MCF 10A (cell line): Measurements from ENCODE around the gene MARCO. TPM values are rescaled to one million over a fixed set of nuclear protein-coding genes. Genes with fewer than 3 reads are reported as not detected.
"Not testable (repeated sequence)": the region's sequence is repeated elsewhere in the genome, so short reads cannot be mapped to it uniquely, and the experiment has no call there.

Source experiments
- BruUV-seq: library from RNA; stranded (reverse); fragments of 400-500 nt; replicated peaks from 2 replicates; lab custom pipeline; 2021; lab: Mats Ljungman, UMichigan
- CTCF ChIA-PET: fragments of 300-600 bp; sonication (Branson Sonifier 250); formaldehyde crosslinking; extraction: SDS; loops from one replicate; lab custom pipeline; 2021; ENCODE audit warnings: antibody characterized with exemption, inconsistent platforms; lab: Yijun Ruan, JAX
- POLR2A ChIA-PET: fragments of 300-600, 350-650 bp; sonication (Branson Sonifier 250); formaldehyde crosslinking; extraction: SDS; loops from one replicate; lab custom pipeline; 2020; ENCODE audit warnings: antibody characterized with exemption, inconsistent platforms; lab: Yijun Ruan, JAX
- DNase-seq: peaks from one replicate; pipeline ENCODE4 v3.0.0-alpha.2; 2018; ENCODE audit not compliant: unreplicated experiment
- H3K27ac Mint-ChIP-seq: one replicate; pipeline ENCODE4 v1.8.0; 2022; ENCODE audit warnings: mild to moderate bottlenecking, low read depth, mixed read lengths; ENCODE audit not compliant: unreplicated experiment
- H3K27me3 Mint-ChIP-seq: one replicate; pipeline ENCODE4 v1.8.0; 2022; ENCODE audit warnings: mixed read lengths; ENCODE audit not compliant: insufficient read depth, unreplicated experiment
- H3K36me3 Mint-ChIP-seq: one replicate; pipeline ENCODE4 v1.8.0; 2022; ENCODE audit warnings: mild to moderate bottlenecking, moderate library complexity, mixed read lengths; ENCODE audit not compliant: insufficient read depth, unreplicated experiment
- H3K4me1 Mint-ChIP-seq: one replicate; pipeline ENCODE4 v1.8.0; 2022; ENCODE audit warnings: mixed read lengths; ENCODE audit not compliant: insufficient read depth, unreplicated experiment
- H3K4me3 Mint-ChIP-seq: one replicate; pipeline ENCODE4 v1.8.0; 2022; ENCODE audit warnings: mild to moderate bottlenecking, moderate library complexity, mixed read lengths; ENCODE audit not compliant: unreplicated experiment
- H3K9me3 Mint-ChIP-seq: one replicate; pipeline ENCODE4 v1.8.0; 2022; ENCODE audit warnings: mixed read lengths; ENCODE audit not compliant: unreplicated experiment
- CTCF ChIP-seq: fragments of 200-600 bp; IDR thresholded peaks from one replicate; pipeline ENCODE4 v1.8.0; 2022; ENCODE audit warnings: antibody characterized with exemption, mild to moderate bottlenecking; ENCODE audit not compliant: unreplicated experiment
- intact Hi-C: fragments of 100-400 bp; cut with micrococcal nuclease; formaldehyde crosslinking; loops from 2 replicates; pipeline ENCODE4 v1.14.1; 2022
- total RNA-seq: library from RNA; stranded (reverse); gene quantifications from 2 replicates; pipeline ENCODE4 v1.2.3, GENCODE V29; 2022

The MARCO gene
- total RNA-seq, 1 experiment from 2014 or later: 1.5 TPM

DNA sequence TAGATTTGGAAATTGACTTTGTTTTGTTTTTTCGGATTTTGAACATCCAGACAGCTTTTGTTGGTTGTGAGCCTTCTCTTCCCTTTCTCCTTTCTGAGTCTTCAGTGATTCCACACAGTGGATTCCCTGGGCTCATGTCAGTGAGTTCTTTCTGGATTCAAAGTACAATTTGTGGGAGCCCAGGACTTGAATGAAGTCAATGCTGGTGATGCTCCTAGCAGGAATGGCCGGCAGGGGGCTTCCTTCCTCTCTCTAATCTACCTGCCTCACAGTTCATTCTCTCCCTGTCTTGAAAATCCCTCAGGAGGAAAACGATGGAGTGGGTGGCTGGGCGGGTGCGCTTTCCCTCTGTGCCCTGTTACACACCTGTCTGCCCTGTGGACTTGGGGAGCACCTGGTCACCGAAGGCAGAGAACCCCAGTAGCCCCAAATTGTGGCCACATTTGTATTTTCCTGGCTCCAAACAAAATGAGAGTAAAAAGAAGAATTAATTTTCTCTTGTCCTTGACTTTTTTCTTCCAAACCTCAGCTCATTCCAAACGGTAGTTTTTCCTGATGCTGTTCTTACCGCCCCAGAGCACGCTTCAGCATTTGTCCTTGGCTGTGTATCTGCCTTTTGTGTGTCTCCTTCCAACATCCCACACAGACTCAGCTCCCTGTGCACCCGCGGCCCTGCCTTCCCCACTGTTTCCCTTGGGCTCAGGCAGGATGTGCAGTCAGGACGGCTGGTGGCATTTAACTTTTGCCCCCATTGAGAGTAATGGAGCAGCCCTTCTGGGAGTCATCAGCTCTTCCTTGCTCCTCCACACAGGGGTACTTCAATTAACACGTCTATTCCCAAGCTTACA, 86.6 kb downstream of the MARCO start:
- Mint-ChIP-seq H3K27ac (no peak overlapping the region), H3K27me3 (peaks cover 48% of the 10 kb centered on the region), H3K9me3 (no peaks in the 10 kb centered on the region), H3K4me1 (no peaks in the 10 kb centered on the region), H3K36me3 (no peaks in the 10 kb centered on the region), H3K4me3 (no peak overlapping the region)
- CTCF ChIA-PET: interaction anchor here (0.6 to 2.8 kb wide), 16 partner anchors 10 to 326 kb away, joined by 3 to 18 read pairs (median 3); no protein-coding TSS in a partner anchor
- POLR2A ChIA-PET: no interaction called here
- DNase-seq: peak; percentile 65
- BruUV-seq: no TSS peak
- intact Hi-C loops: loop anchor here (1.0 to 5.0 kb wide), 3 partner anchors 144 to 264 kb away; no protein-coding TSS in a partner anchor
- peak; percentile 37 for TF ChIP-seq CTCF

DNA sequence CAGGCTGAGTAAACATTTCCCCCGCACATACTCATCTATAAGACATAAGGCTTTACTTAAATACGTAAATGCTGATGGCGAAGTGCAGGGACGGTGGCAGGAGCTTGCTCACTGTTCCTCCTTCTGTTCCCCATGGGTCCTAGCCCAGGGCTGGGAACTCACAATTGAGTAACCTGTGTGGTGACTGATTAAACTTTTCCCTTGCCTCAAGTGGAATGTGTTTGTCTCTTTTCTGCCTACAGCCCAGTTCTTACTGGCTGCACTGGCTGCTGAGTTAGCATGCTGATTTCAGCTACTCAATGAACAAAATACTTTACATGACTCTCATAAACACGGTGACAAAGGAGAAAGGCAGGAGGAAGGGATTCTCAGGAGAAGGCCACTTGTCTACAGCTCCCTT, 87.3 kb downstream of the MARCO start:
- TF ChIP-seq CTCF: no peak
- intact Hi-C loops: loop anchor here (5.0 kb wide), 2 partner anchors 143 to 263 kb away; no protein-coding TSS in a partner anchor
- ChIA-PET CTCF (interaction anchor here (0.7 to 2.8 kb wide), 12 partner anchors 10 to 326 kb away, joined by 3 to 18 read pairs (median 4); no protein-coding TSS in a partner anchor), POLR2A (no interaction called here)
- no peaks in the 10 kb centered on the region for H3K4me1 Mint-ChIP-seq
- no peak for DNase-seq
- H3K9me3 Mint-ChIP-seq: peaks cover under 1% of the 10 kb centered on the region
- no peak overlapping the region for H3K4me3 Mint-ChIP-seq
- BruUV-seq: no TSS peak
- no peak overlapping the region for H3K27ac Mint-ChIP-seq
- no peaks in the 10 kb centered on the region for H3K36me3 Mint-ChIP-seq
- H3K27me3 Mint-ChIP-seq: peaks cover 56% of the 10 kb centered on the region

DNA sequence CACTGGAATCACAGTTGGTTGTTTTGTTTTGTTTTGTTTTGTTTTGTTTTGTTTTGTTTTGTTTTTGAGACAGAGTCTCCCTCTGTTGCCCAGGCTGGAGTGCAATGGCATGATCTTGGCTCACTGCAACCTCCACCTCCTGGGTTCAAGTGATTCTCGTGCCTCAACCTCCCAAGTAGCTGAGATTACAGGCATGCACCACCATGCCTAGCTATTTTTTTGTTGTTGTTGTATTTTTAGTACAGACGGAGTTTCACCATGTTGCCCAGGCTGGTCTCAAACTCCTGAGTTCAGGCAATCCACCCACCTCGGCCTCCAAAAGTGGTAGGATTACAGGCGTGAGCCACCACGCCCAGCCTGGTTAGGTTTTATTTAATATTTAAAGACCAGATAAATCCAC, 95.9 kb downstream of the MARCO start:
- CTCF ChIA-PET: interaction anchor here (0.8 kb wide), 1 partner anchor 85 kb away, joined by 3 read pairs; no protein-coding TSS in a partner anchor

DNA sequence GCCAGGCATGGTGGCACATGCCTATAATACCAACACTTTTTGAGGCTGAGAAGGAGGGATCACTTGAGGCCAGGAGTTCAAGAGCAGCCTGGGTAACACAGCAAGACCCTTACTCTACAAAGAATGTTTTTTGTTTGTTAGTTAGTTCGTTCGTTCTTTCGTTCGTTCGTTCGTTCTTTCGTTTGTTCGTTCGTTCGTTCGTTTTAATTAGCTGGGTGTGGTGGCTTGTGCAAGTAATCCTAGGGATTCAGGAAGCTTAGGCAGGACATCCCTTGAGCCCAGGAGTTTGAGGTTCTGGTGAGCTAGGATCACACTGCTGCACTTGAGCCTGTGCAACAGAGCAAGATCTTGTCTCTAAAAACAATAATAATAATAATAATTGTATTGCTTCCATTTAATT, 98.7 kb downstream of the MARCO start:
- H3K36me3 Mint-ChIP-seq: no peaks in the 10 kb centered on the region
- DNase-seq: no peak
- peaks cover 80% of the 10 kb centered on the region for H3K27me3 Mint-ChIP-seq
- no peak for TF ChIP-seq CTCF
- H3K27ac Mint-ChIP-seq: no peak overlapping the region
- ChIA-PET POLR2A (no interaction called here), CTCF (no interaction called here)
- no peak overlapping the region for H3K4me3 Mint-ChIP-seq
- H3K9me3 Mint-ChIP-seq: peaks cover 13% of the 10 kb centered on the region
- no peaks in the 10 kb centered on the region for H3K4me1 Mint-ChIP-seq
- BruUV-seq: no TSS peak
- intact Hi-C loops: no loop called here

More for the DNA sequence above, 95.9 kb downstream of the MARCO start:
- H3K27ac Mint-ChIP-seq, intact Hi-C loops, H3K36me3 Mint-ChIP-seq, H3K4me3 Mint-ChIP-seq, DNase-seq, H3K4me1 Mint-ChIP-seq, BruUV-seq: not testable (repeated sequence)
- POLR2A ChIA-PET: interaction anchor here (0.8 kb wide), 1 partner anchor 124 kb away, joined by 3 read pairs; no protein-coding TSS in a partner anchor
- Mint-ChIP-seq H3K9me3 (peaks cover 21% of the 10 kb centered on the region), H3K27me3 (peaks cover 94% of the 10 kb centered on the region)

Other genes starting within 250 kb of the MARCO start
- gene EN1, start 94.5 kb upstream of the MARCO start, total RNA-seq: not detected in 2 replicates
- gene C1QL2, start 216.6 kb downstream of the MARCO start, total RNA-seq: not detected in 2 replicates